Measurements from ENCODE around the gene COG6. TPM values are rescaled to one million over a fixed set of nuclear protein-coding genes. Genes with fewer than 3 reads are reported as not detected.

The COG6 gene
- total RNA-seq, 1 experiment from 2014 or later = 23.7 TPM

DNA sequence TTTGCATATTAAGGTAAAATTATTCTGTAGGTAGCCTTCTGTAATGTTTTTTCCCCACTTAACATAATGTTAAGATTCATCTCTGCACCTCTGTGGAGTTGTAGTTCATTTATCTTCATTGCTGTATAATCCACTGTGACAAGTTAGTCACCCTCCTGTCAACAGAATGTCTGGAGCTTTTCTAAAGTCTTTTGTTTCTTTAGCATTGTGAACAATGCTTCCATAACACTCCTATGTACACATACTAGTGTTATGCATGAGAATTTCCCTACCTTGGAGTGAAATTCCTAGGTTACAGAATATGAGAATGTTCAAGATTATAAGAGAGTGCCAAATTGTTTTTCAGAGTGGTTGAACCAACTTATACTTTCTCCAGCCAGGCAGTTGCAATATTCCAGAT, 113.5 kb downstream of the COG6 start:
- no TSS peak for BruUV-seq (replicated peaks)
- no peaks in the 10 kb centered on the region for H3K9me3 ChIP-seq (ENCODE audit: insufficient read depth, low read depth)
- intact Hi-C loops (cut with micrococcal nuclease; ENCODE audit: unreplicated experiment) = loop anchor here (5.0 kb wide), 2 partner anchors 913 to 1008 kb away; no protein-coding TSS in a partner anchor
- no peak overlapping the region for H3K27ac ChIP-seq
- no peaks in the 10 kb centered on the region for H3K4me1 ChIP-seq (replicated peaks; ENCODE audit: insufficient read depth)
- no peak overlapping the region for H3K4me2 ChIP-seq
- no peak overlapping the region for H3K4me3 ChIP-seq
- no peaks in the 10 kb centered on the region for H3K27me3 ChIP-seq (ENCODE audit: insufficient read depth, low read depth)
- CTCF ChIA-PET = no interaction called here
- TF ChIP-seq EZH2 (IDR thresholded peaks at IDR 0.05; ENCODE audit: low read depth) = no peak
- TF ChIP-seq, protein P1, sequence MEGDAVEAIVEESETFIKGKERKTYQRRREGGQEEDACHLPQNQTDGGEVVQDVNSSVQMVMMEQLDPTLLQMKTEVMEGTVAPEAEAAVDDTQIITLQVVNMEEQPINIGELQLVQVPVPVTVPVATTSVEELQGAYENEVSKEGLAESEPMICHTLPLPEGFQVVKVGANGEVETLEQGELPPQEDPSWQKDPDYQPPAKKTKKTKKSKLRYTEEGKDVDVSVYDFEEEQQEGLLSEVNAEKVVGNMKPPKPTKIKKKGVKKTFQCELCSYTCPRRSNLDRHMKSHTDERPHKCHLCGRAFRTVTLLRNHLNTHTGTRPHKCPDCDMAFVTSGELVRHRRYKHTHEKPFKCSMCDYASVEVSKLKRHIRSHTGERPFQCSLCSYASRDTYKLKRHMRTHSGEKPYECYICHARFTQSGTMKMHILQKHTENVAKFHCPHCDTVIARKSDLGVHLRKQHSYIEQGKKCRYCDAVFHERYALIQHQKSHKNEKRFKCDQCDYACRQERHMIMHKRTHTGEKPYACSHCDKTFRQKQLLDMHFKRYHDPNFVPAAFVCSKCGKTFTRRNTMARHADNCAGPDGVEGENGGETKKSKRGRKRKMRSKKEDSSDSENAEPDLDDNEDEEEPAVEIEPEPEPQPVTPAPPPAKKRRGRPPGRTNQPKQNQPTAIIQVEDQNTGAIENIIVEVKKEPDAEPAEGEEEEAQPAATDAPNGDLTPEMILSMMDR (conservative IDR thresholded peaks at IDR 0.05) = no peak
- no peaks in the 10 kb centered on the region for H4K20me1 ChIP-seq (ENCODE audit: insufficient read depth)
- no peak for DNase-seq
- POLR2A ChIA-PET (ENCODE audit: unreplicated experiment) = no interaction called here
- H3K79me2 ChIP-seq (ENCODE audit: low read depth) = no peaks in the 10 kb centered on the region
- H3F3A ChIP-seq (ENCODE audit: insufficient read depth, low read depth) = no peaks in the 10 kb centered on the region; the same call in 1 of the 2 replicates
- H2AFZ ChIP-seq = no peak overlapping the region
- H3K9me2 ChIP-seq (ENCODE audit: insufficient read depth) = no peaks in the 10 kb centered on the region
- no peaks in the 10 kb centered on the region for H3K36me3 ChIP-seq (ENCODE audit: low read depth)

DNA sequence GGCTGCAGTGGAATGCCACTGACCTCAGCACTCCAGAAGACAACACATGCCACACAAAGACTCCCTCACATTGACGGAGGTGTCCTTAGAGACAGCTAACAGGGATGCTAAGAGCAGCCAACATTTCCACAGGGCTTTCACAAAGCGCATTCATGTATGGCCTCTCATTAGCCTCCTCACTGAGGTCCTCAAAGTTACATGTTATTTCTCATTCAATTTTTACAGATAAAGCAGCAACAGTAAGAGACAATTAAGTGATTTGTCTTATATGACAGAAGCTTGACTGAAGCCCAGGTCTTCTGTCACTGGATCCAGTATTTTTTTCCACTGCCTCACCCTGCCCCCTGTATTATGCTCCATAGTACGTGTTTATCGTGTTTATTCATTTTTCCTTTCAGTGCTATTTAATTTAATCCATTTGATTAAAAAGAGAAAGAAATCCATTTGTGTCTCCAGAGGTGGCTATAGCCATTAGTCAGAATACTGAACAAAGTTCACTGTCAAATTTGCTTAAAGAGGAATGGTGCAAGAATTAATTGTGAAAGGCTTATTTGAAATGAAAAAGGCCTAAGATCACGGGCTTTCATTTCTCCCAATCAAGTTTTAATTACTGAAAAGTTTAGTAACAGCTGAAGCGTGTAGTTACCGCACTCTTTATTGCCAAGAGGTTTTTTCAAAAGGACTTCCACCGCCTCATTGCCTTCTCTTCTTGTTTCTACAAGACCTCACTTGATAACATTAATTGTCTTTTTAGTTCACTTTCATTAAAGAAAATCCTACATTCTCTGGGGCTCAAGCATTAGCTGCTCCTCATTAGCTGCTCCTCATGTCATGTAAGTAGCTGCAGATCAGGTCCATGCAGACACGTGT, 115.0 kb downstream of the COG6 start:
- H3F3A ChIP-seq (ENCODE audit: insufficient read depth, low read depth) = no peaks in the 10 kb centered on the region; the same call in 1 of the 2 replicates
- no peaks in the 10 kb centered on the region for H3K27me3 ChIP-seq (ENCODE audit: insufficient read depth, low read depth)
- H3K79me2 ChIP-seq (ENCODE audit: low read depth) = no peaks in the 10 kb centered on the region
- no TSS peak for BruUV-seq (replicated peaks)
- H3K9me2 ChIP-seq (ENCODE audit: insufficient read depth) = no peaks in the 10 kb centered on the region
- POLR2A ChIA-PET (ENCODE audit: unreplicated experiment) = no interaction called here
- intact Hi-C loops (cut with micrococcal nuclease; ENCODE audit: unreplicated experiment) = no loop called here
- no peak overlapping the region for H2AFZ ChIP-seq
- H3K27ac ChIP-seq = no peak overlapping the region
- no peaks in the 10 kb centered on the region; the same call in 1 of the 2 replicates for H3K9me3 ChIP-seq (ENCODE audit: insufficient read depth, low read depth)
- no peaks in the 10 kb centered on the region for H3K36me3 ChIP-seq (ENCODE audit: low read depth)
- TF ChIP-seq, protein P1 (conservative IDR thresholded peaks at IDR 0.05) = no peak
- no peak for TF ChIP-seq EZH2 (IDR thresholded peaks at IDR 0.05; ENCODE audit: low read depth)
- no peak overlapping the region for H3K4me2 ChIP-seq
- DNase-seq = no peak
- CTCF ChIA-PET = no interaction called here
- no peaks in the 10 kb centered on the region for H3K4me1 ChIP-seq (replicated peaks; ENCODE audit: insufficient read depth)
- no peak overlapping the region for H3K4me3 ChIP-seq
- no peaks in the 10 kb centered on the region for H4K20me1 ChIP-seq (ENCODE audit: insufficient read depth)

DNA sequence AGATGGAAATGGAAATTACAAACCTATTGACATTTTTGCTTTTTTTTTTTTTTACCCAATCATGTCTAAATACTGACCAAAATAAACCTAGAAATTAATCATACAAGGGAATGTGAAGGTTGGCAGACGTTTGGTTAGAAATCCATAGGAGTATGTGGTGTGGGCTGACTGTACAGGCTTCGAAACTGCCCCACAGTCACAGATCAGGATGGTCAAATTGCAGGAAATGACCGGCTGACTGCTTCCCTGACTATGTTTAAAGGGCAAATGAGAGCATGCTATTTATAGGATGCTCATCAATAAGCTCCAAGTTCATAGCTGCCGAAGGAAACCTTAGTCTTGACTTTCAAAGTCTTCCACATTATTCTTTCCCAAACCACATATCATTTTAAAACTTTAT, 118.4 kb downstream of the COG6 start:
- no peak overlapping the region for H3K4me2 ChIP-seq
- DNase-seq = no peak
- H3F3A ChIP-seq (ENCODE audit: insufficient read depth, low read depth) = peaks cover 6% of the 10 kb centered on the region; the same call in 1 of the 2 replicates
- peaks cover 9% of the 10 kb centered on the region for H3K9me3 ChIP-seq (ENCODE audit: insufficient read depth, low read depth)
- H3K27ac ChIP-seq = no peak overlapping the region
- no TSS peak for BruUV-seq (replicated peaks)
- no peaks in the 10 kb centered on the region for H3K27me3 ChIP-seq (ENCODE audit: insufficient read depth, low read depth)
- TF ChIP-seq EZH2 (IDR thresholded peaks at IDR 0.05; ENCODE audit: low read depth) = no peak
- TF ChIP-seq, protein P1 (conservative IDR thresholded peaks at IDR 0.05) = no peak
- intact Hi-C loops (cut with micrococcal nuclease; ENCODE audit: unreplicated experiment) = no loop called here
- no peak overlapping the region for H2AFZ ChIP-seq
- CTCF ChIA-PET = interaction anchor here (0.6 to 0.7 kb wide), 2 partner anchors 164 to 888 kb away, joined by 3 to 9 read pairs; no protein-coding TSS in a partner anchor
- H3K79me2 ChIP-seq (ENCODE audit: low read depth) = no peaks in the 10 kb centered on the region
- POLR2A ChIA-PET (ENCODE audit: unreplicated experiment) = no interaction called here
- H3K4me1 ChIP-seq (replicated peaks; ENCODE audit: insufficient read depth) = no peaks in the 10 kb centered on the region; the same call in 1 of the 2 replicates
- no peak overlapping the region for H3K4me3 ChIP-seq
- no peaks in the 10 kb centered on the region for H3K9me2 ChIP-seq (ENCODE audit: insufficient read depth)
- H4K20me1 ChIP-seq (ENCODE audit: insufficient read depth) = no peaks in the 10 kb centered on the region
- H3K36me3 ChIP-seq (ENCODE audit: low read depth) = no peaks in the 10 kb centered on the region

Measured in PC-9 (cell line).